ENCODE results near the gene TAF3.

Gene TAF3

DNA sequence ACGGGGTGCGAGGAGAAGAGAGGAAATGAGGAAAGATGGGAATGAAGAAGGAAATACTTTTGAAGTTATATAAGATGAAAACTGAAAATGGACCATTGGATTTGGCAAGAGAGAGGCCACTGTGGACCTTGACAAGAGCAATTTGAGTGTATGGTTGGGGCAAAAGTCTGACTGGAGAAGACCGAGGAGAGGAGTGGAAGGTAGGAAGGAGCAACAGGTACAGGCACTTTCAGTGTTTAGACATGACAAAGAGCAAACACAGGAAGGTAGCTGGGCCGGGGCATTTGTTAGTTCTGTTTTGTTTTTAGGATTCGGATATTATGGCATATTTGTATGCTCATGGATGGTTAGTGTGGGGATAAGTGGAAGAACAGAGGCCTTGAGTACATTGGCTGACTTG is 99.4 kb downstream of the TAF3 start:
- Histone ChIP-seq H3K23ac (ENCODE audit: low read length) (no peak overlapping the region), H3K18ac (ENCODE audit: low read length) (no peak overlapping the region), H2AK5ac (ENCODE audit: low read length) (no peak overlapping the region), H3K4me2 (ENCODE audit: low read length) (no peak overlapping the region), H4K91ac (ENCODE audit: low read depth, low read length) (no peak overlapping the region), H4K12ac (ENCODE audit: low read depth, low read length) (no peak overlapping the region), H2BK12ac (ENCODE audit: low read length) (no peak overlapping the region), H3K9me3 (ENCODE audit: insufficient read depth, low read depth, low read length) (no peaks in the 10 kb centered on the region), H4K8ac (ENCODE audit: low read depth, low read length) (no peak overlapping the region), H3K36me3 (ENCODE audit: control insufficient read depth in 1 of 2, insufficient read depth in 2 of 2, low read length in 2 of 2) (no peaks in the 10 kb centered on the region), H3K4me1 (ENCODE audit: control insufficient read depth in 1 of 2, insufficient read depth in 2 of 2, low read length in 2 of 2) (no peaks in the 10 kb centered on the region), H2BK120ac (ENCODE audit: insufficient read depth, low read length, poor library complexity) (no peak overlapping the region), H3K14ac (ENCODE audit: low read length) (no peak overlapping the region), H3K79me2 (ENCODE audit: control insufficient read depth, insufficient read depth, low read length, poor library complexity) (no peaks in the 10 kb centered on the region), H2BK5ac (ENCODE audit: low read depth, low read length, poor library complexity) (no peak overlapping the region), H3K4me3 (ENCODE audit: low read depth, low read length) (no peak overlapping the region), H2AFZ (ENCODE audit: insufficient read depth, low read length, poor library complexity) (no peak overlapping the region), H3K9ac (ENCODE audit: low read length) (no peak overlapping the region), H3K27me3 (ENCODE audit: insufficient read depth, low read length) (no peaks in the 10 kb centered on the region), H3K79me1 (ENCODE audit: low read length) (no peaks in the 10 kb centered on the region), H3K4ac (ENCODE audit: low read depth, low read length) (no peak overlapping the region), H3K27ac (ENCODE audit: low read depth, low read length) (no peak overlapping the region)
- WGBS (ENCODE audit: extremely low coverage, insufficient coverage, insufficient read length), result 100% methylated on average over 2 of the region's 5 CpGs
- no peak for DNase-seq

DNA sequence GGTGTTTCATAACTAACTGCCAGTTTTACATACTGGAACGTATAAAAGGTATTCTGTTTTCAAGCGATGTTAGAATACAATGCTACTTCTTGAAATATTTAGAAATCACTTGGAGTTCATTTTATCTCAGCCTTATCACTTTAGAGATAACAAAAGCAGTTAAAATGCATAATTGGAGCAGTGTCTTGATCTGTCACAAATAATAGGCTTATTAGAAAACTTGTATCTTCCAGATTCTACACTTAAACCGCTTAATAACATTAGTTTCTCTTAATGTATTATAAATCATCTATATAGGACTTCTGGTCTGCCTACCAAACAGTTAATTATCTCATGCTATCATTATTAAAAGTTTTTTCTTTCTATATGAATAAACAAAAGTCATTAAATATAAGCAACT is 104.4 kb downstream of the TAF3 start:
- Histone ChIP-seq H4K12ac (ENCODE audit: low read depth, low read length) (no peak overlapping the region), H3K79me2 (ENCODE audit: control insufficient read depth, insufficient read depth, low read length, poor library complexity) (no peaks in the 10 kb centered on the region), H4K8ac (ENCODE audit: low read depth, low read length) (no peak overlapping the region), H3K9ac (ENCODE audit: low read length) (no peak overlapping the region), H3K27ac (ENCODE audit: low read depth, low read length) (no peak overlapping the region), H3K4me1 (ENCODE audit: control insufficient read depth in 1 of 2, insufficient read depth in 2 of 2, low read length in 2 of 2) (no peaks in the 10 kb centered on the region), H3K23ac (ENCODE audit: low read length) (no peak overlapping the region), H4K91ac (ENCODE audit: low read depth, low read length) (no peak overlapping the region), H3K27me3 (ENCODE audit: insufficient read depth, low read length) (no peaks in the 10 kb centered on the region), H3K79me1 (ENCODE audit: low read length) (no peaks in the 10 kb centered on the region), H2AFZ (ENCODE audit: insufficient read depth, low read length, poor library complexity) (no peak overlapping the region), H3K4me3 (ENCODE audit: low read depth, low read length) (no peak overlapping the region), H2BK5ac (ENCODE audit: low read depth, low read length, poor library complexity) (no peak overlapping the region), H3K4me2 (ENCODE audit: low read length) (no peak overlapping the region), H2AK5ac (ENCODE audit: low read length) (no peak overlapping the region), H3K18ac (ENCODE audit: low read length) (no peak overlapping the region), H3K4ac (ENCODE audit: low read depth, low read length) (no peak overlapping the region), H2BK120ac (ENCODE audit: insufficient read depth, low read length, poor library complexity) (no peak overlapping the region), H3K36me3 (ENCODE audit: control insufficient read depth in 1 of 2, insufficient read depth in 2 of 2, low read length in 2 of 2) (no peaks in the 10 kb centered on the region), H3K9me3 (ENCODE audit: insufficient read depth, low read depth, low read length) (no peaks in the 10 kb centered on the region), H2BK12ac (ENCODE audit: low read length) (no peak overlapping the region), H3K14ac (ENCODE audit: low read length) (no peak overlapping the region)
- DNase-seq, result no peak
- WGBS (ENCODE audit: extremely low coverage, insufficient coverage, insufficient read length), result no CpG with 5 or more reads among the region's 3 CpGs

DNA sequence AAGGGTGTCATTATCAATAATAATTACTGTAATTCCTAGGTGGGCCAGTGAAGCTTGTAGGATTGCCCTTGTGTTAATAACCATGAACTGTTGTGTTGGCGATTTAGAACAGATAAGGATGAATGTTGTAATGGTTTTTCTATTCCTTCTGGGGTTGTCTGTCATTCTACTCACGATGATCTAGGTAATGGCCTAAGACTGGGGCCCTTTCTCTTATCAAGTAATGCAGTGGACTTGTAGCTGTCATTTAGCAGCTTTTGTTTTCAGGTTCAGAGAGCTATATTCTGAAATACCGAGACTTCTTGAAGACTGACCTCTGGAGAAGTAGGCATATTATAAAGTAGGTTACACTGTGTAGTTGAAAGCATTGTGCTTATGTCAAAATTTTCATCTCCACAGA is 110.2 kb downstream of the TAF3 start:
- WGBS (ENCODE audit: extremely low coverage, insufficient coverage, insufficient read length), result no CpG with 5 or more reads among the region's 3 CpGs
- H3K4me3 ChIP-seq (ENCODE audit: low read depth, low read length), result no peak overlapping the region

DNA sequence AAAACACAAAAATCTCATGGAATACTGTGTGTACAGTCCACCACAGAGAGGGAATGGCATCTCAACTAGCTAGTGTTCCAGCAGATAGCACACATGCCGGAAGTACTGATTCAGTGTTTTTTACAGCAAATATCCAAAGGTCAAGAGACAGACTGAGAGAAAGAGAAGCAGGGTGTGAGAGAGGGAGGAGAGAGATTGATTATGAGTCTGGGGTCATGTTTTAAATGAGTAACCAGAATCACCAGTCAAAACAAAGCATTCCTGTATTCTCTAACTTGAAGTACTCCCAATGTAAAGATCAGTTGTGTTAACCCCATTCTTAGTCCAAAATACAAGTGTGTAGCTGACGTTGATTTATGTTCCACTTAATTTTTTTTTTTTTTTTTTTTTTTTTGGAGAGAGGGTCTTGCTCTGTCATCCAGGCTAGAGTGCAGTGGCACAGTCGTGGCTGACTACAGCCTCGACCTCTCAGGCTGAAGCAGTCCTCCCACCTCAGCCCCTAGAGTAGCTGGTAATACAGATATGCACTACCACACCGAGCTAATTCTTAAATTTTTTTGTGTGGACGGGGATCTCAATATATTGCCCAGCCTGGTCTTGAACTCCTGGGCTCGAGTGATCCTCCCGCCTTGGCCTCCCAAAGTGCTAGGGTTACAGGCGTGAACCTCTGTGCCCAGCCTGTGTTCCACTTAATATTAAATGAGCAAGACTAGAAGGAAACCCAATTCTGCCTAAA is 114.2 kb downstream of the TAF3 start:
- Histone ChIP-seq H4K8ac (ENCODE audit: low read depth, low read length) (no peak overlapping the region), H3K4me1 (ENCODE audit: control insufficient read depth in 1 of 2, insufficient read depth in 2 of 2, low read length in 2 of 2) (peaks cover 2 to 3% of the 10 kb centered on the region in 2 experiments), H3K14ac (ENCODE audit: low read length) (no peak overlapping the region), H2AK5ac (ENCODE audit: low read length) (no peak overlapping the region), H3K36me3 (ENCODE audit: control insufficient read depth in 1 of 2, insufficient read depth in 2 of 2, low read length in 2 of 2) (no peaks in the 10 kb centered on the region), H3K9ac (ENCODE audit: low read length) (no peak overlapping the region), H4K12ac (ENCODE audit: low read depth, low read length) (no peak overlapping the region), H3K18ac (ENCODE audit: low read length) (no peak overlapping the region), H4K91ac (ENCODE audit: low read depth, low read length) (no peak overlapping the region), H3K79me2 (ENCODE audit: control insufficient read depth, insufficient read depth, low read length, poor library complexity) (no peaks in the 10 kb centered on the region), H3K27ac (ENCODE audit: low read depth, low read length) (no peak overlapping the region), H3K4me3 (ENCODE audit: low read depth, low read length) (no peak overlapping the region), H3K27me3 (ENCODE audit: insufficient read depth, low read length) (no peaks in the 10 kb centered on the region), H3K23ac (ENCODE audit: low read length) (no peak overlapping the region), H3K4ac (ENCODE audit: low read depth, low read length) (no peak overlapping the region), H2BK12ac (ENCODE audit: low read length) (no peak overlapping the region), H3K79me1 (ENCODE audit: low read length) (no peaks in the 10 kb centered on the region), H2BK120ac (ENCODE audit: insufficient read depth, low read length, poor library complexity) (no peak overlapping the region), H2AFZ (ENCODE audit: insufficient read depth, low read length, poor library complexity) (no peak overlapping the region), H3K4me2 (ENCODE audit: low read length) (no peak overlapping the region), H2BK5ac (ENCODE audit: low read depth, low read length, poor library complexity) (no peak overlapping the region), H3K9me3 (ENCODE audit: insufficient read depth, low read depth, low read length) (no peaks in the 10 kb centered on the region)
- no CpG with 5 or more reads among the region's 9 CpGs for WGBS (ENCODE audit: extremely low coverage, insufficient coverage, insufficient read length)
- DNase-seq, result peak in 1 of 2 donors; percentile 37

More for the DNA sequence above, 110.2 kb downstream of the TAF3 start:
- Histone ChIP-seq H3K79me2 (ENCODE audit: control insufficient read depth, insufficient read depth, low read length, poor library complexity) (no peaks in the 10 kb centered on the region), H3K14ac (ENCODE audit: low read length) (no peak overlapping the region), H4K91ac (ENCODE audit: low read depth, low read length) (no peak overlapping the region), H3K27me3 (ENCODE audit: insufficient read depth, low read length) (no peaks in the 10 kb centered on the region), H4K8ac (ENCODE audit: low read depth, low read length) (no peak overlapping the region), H3K9me3 (ENCODE audit: insufficient read depth, low read depth, low read length) (no peaks in the 10 kb centered on the region), H2BK120ac (ENCODE audit: insufficient read depth, low read length, poor library complexity) (no peak overlapping the region), H3K9ac (ENCODE audit: low read length) (no peak overlapping the region), H3K4me2 (ENCODE audit: low read length) (no peak overlapping the region), H2AFZ (ENCODE audit: insufficient read depth, low read length, poor library complexity) (no peak overlapping the region), H3K23ac (ENCODE audit: low read length) (no peak overlapping the region), H3K27ac (ENCODE audit: low read depth, low read length) (no peak overlapping the region), H3K4me1 (ENCODE audit: control insufficient read depth in 1 of 2, insufficient read depth in 2 of 2, low read length in 2 of 2) (peaks cover 2 to 3% of the 10 kb centered on the region in 2 experiments), H4K12ac (ENCODE audit: low read depth, low read length) (no peak overlapping the region), H2BK5ac (ENCODE audit: low read depth, low read length, poor library complexity) (no peak overlapping the region), H2BK12ac (ENCODE audit: low read length) (no peak overlapping the region), H3K18ac (ENCODE audit: low read length) (no peak overlapping the region), H2AK5ac (ENCODE audit: low read length) (no peak overlapping the region), H3K79me1 (ENCODE audit: low read length) (no peaks in the 10 kb centered on the region), H3K4ac (ENCODE audit: low read depth, low read length) (no peak overlapping the region), H3K36me3 (ENCODE audit: control insufficient read depth in 1 of 2, insufficient read depth in 2 of 2, low read length in 2 of 2) (no peaks in the 10 kb centered on the region)
- DNase-seq, result no peak
